A549 (cell line): ENCODE measurements around the gene NACC2.

Experiments
- CHD2 ChIP-seq: fragments of 150-350 bp; IDR thresholded peaks from 2 replicates; pipeline ENCODE4 v1.6.1; 2014; ENCODE audit warnings: low read length; ENCODE audit not compliant: partially characterized antibody
- CTCF ChIP-seq: fragments of >200 bp; sonication (Bioruptor Twin); formaldehyde crosslinking; IDR thresholded peaks from 3 replicates; pipeline ENCODE4 v1.5.1; 2016
- EHMT2 ChIP-seq: fragments of 200-600 bp; sonication (generic); IDR thresholded peaks from 2 replicates; pipeline ENCODE4 v1.6.1; 2016; ENCODE audit warnings: antibody characterized with exemption, low read depth, mild to moderate bottlenecking, moderate library complexity
- HDAC2 ChIP-seq: fragments of 200-600 bp; sonication (generic); IDR thresholded peaks from 2 replicates; pipeline ENCODE4 v1.6.1; 2016
- HMGXB4 ChIP-seq: fragments of 250-450 bp; sonication (Bioruptor Pico); IDR thresholded peaks from 2 replicates; pipeline ENCODE4 v1.5.0; 2021; ENCODE audit warnings: mild to moderate bottlenecking, moderate library complexity, borderline replicate concordance
- KDM1A ChIP-seq: fragments of 200-600 bp; sonication (generic); IDR thresholded peaks from 2 replicates; pipeline ENCODE4 v1.6.1; 2016; ENCODE audit warnings: low read depth, mild to moderate bottlenecking
- MAX ChIP-seq: IDR thresholded peaks from 2 replicates; pipeline ENCODE4 v1.6.1; 2012
- MAZ ChIP-seq: fragments of 150-350 bp; IDR thresholded peaks from 2 replicates; pipeline ENCODE4 v1.6.1; 2014; ENCODE audit warnings: antibody characterized with exemption, low read depth, low read length, borderline replicate concordance
- POLR2A ChIP-seq: IDR thresholded peaks from 2 replicates; pipeline ENCODE4 v1.6.1; 2012; ENCODE audit warnings: mild to moderate bottlenecking, low read length
- RAD21 ChIP-seq, 2 experiments: fragments of >200 bp in 1 of 2; sonication (Bioruptor Twin) in 1 of 2; formaldehyde crosslinking in 1 of 2; IDR thresholded peaks in 1 of 2; conservative IDR thresholded peaks in 1 of 2; 2 replicates in 1 of 2; 3 replicates in 1 of 2; pipeline ENCODE4 v1.6.1; 2012 to 2018; ENCODE audit warnings: inconsistent platforms in 1 of 2
- ZFP36 ChIP-seq: fragments of 450-650 bp; IDR thresholded peaks from 2 replicates; pipeline ENCODE4 v1.6.1; 2014; ENCODE audit warnings: borderline replicate concordance; ENCODE audit not compliant: partially characterized antibody

GRCh38 chr9:136110082-136111061, 15.3 kb upstream of the NACC2 start:
- TF ChIP-seq ZFP36 (no peak), HMGXB4 (CRISPR knock-in tag) (no peak), RAD21 (conservative IDR thresholded peaks at IDR 0.05 in 1 of 2, IDR thresholded peaks at IDR 0.05 in 1 of 2) (peak in 1 of 2 experiments; percentile 24; a peak in 1 of 5 replicates), CTCF (no peak), POLR2A (no peak), CHD2 (no peak), MAX (no peak; the same call in 1 of the 2 replicates), HDAC2 (no peak), MAZ (no peak), EHMT2 (no peak), KDM1A (no peak)
